AG04450 (cell line): ENCODE results near the gene WWOX. TPM values are rescaled to one million over a fixed set of nuclear protein-coding genes. Genes with fewer than 3 reads are reported as not detected.

Source experiments
- CTCF ChIA-PET: fragments of 300-600, 350-600 bp; formaldehyde crosslinking; extraction: SDS; loops from one replicate; lab custom pipeline; 2022; ENCODE audit warnings: antibody characterized with exemption, inconsistent platforms; lab: Charles Lee
- POLR2A ChIA-PET: fragments of 350-600 bp; formaldehyde crosslinking; extraction: SDS; loops from one replicate; lab custom pipeline; 2021; ENCODE audit warnings: antibody characterized with exemption, inconsistent platforms; lab: Yijun Ruan, JAX
- DNase-seq: peaks from one replicate; pipeline ENCODE4 v3.0.0-alpha.2; 2011; ENCODE audit warnings: low read depth, low spot score
- H3K27ac ChIP-seq: one replicate; pipeline ENCODE4 v1.5.1; 2012; ENCODE audit warnings: low read depth, low read length, control low read depth
- H3K27me3 ChIP-seq: one replicate; pipeline ENCODE4 v1.6.0; 2012; ENCODE audit warnings: low read length; ENCODE audit not compliant: control insufficient read depth, insufficient read depth
- H3K4me3 ChIP-seq: 2 replicates; pipeline ENCODE4 v1.5.1; 2011; ENCODE audit warnings: mild to moderate bottlenecking, low read depth, low read length, control low read depth
- H3K9me3 ChIP-seq: 2 replicates; pipeline ENCODE4 v1.5.1; 2012; ENCODE audit warnings: low read length; ENCODE audit not compliant: control insufficient read depth, insufficient read depth
- polyA plus RNA-seq: library from polyadenylated mRNA; depleted of rRNA; stranded (reverse); fragments of >200 nt; gene quantifications from 2 replicates; pipeline ENCODE4 v1.2.3, GENCODE V29; 2011
- TF ChIP-seq, protein P1 (sequence below): IDR thresholded peaks from 2 replicates; pipeline ENCODE4 v1.5.1; 2011; ENCODE audit warnings: low read depth, low read length, control low read depth, inconsistent platforms

Gene WWOX
- polyA plus RNA-seq, 1 experiment: 2.1 TPM

DNA sequence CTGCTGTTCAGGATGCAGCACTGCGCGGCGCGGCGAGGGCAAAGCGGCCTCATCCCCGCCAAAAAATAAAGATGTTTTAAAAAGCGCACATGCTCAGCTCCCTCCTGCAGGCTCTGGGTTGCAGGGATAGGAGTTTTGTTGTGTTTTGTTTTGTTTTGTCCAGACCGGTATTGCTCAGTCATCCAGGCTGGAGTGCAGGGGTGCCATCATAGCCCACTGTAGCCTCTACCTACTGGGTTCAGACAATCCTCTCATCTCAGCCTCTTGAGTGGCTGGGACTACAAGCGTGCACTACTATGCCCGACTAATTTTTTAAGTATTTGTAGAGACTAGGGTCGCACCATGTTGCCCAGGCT is 636 bp downstream of the WWOX start:
- Histone ChIP-seq H3K27me3 (no peaks in the 10 kb centered on the region), H3K4me3 (peak overlapping the region; percentile 98), H3K9me3 (no peaks in the 10 kb centered on the region; the same call in 1 of the 2 replicates), H3K27ac (peak overlapping the region; percentile 70)
- POLR2A ChIA-PET: interaction anchor here (0.6 kb wide), 1 partner anchor 530 kb away, joined by 4 read pairs; no protein-coding TSS in a partner anchor
- CTCF ChIA-PET: interaction anchor here (0.6 to 2.3 kb wide), 21 partner anchors 9 to 878 kb away, joined by 3 to 26 read pairs (median 4); no protein-coding TSS in a partner anchor
- no peak for DNase-seq
- TF ChIP-seq, protein P1, sequence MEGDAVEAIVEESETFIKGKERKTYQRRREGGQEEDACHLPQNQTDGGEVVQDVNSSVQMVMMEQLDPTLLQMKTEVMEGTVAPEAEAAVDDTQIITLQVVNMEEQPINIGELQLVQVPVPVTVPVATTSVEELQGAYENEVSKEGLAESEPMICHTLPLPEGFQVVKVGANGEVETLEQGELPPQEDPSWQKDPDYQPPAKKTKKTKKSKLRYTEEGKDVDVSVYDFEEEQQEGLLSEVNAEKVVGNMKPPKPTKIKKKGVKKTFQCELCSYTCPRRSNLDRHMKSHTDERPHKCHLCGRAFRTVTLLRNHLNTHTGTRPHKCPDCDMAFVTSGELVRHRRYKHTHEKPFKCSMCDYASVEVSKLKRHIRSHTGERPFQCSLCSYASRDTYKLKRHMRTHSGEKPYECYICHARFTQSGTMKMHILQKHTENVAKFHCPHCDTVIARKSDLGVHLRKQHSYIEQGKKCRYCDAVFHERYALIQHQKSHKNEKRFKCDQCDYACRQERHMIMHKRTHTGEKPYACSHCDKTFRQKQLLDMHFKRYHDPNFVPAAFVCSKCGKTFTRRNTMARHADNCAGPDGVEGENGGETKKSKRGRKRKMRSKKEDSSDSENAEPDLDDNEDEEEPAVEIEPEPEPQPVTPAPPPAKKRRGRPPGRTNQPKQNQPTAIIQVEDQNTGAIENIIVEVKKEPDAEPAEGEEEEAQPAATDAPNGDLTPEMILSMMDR: no peak; the same call in 1 of the 2 replicates

DNA sequence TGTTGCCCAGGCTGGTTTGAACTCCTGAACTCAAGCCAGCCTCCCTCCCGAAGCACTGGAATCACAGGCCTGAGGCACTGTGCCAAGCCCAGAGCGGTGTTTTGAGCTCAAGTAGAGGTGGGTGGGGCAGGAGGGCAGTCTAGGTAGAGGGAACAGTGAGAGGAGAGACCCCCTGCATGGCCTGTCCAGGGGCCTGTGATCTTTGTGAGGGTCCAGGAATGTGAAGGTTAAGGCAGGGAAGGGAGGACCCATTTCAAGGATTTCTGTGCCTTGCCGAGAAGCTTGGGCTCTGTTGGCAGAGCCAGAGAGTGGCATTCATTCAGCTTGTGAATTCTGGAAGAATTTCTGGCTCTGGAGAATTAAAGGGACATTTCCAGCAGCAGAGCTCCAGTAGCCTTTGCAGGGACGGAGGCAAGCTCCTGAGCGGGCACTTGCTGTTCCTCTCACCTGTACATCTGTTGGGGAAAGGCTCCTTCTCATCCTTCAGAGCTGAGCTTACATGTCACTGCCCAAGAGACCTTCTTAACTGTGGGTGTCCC is 2.7 kb downstream of the WWOX start:
- Histone ChIP-seq H3K27ac (no peak overlapping the region), H3K9me3 (no peaks in the 10 kb centered on the region; the same call in 1 of the 2 replicates), H3K4me3 (no peak overlapping the region), H3K27me3 (no peaks in the 10 kb centered on the region)
- ChIA-PET POLR2A (no interaction called here), CTCF (no interaction called here)
- TF ChIP-seq, protein P1: no peak
- DNase-seq: no peak

DNA sequence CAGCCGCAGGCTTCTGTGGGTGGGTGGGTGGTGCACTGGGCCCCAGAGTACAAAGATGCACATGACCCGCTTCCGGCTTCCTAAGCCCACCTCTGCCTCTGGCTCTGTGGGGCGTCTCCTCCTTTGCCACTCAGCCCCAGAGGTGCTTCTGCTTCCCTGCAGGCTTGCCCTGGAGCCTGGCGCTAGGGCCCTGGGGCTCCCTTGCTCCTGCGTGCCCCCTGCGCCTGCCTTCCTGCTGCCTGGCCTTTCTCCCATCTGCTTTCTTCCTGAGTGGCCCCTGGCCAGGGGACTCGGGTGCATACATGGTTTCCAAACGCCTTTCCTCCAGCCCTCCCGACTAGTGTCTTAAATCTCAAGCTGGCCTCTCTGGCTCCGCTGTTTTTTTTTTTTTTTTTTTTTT is 3.4 kb downstream of the WWOX start:
- H3K27ac ChIP-seq: no peak overlapping the region
- ChIA-PET CTCF (no interaction called here), POLR2A (no interaction called here)
- H3K4me3 ChIP-seq: no peak overlapping the region
- no peaks in the 10 kb centered on the region for H3K27me3 ChIP-seq
- TF ChIP-seq, protein P1: no peak
- DNase-seq: no peak
- H3K9me3 ChIP-seq: no peaks in the 10 kb centered on the region; the same call in 1 of the 2 replicates

DNA sequence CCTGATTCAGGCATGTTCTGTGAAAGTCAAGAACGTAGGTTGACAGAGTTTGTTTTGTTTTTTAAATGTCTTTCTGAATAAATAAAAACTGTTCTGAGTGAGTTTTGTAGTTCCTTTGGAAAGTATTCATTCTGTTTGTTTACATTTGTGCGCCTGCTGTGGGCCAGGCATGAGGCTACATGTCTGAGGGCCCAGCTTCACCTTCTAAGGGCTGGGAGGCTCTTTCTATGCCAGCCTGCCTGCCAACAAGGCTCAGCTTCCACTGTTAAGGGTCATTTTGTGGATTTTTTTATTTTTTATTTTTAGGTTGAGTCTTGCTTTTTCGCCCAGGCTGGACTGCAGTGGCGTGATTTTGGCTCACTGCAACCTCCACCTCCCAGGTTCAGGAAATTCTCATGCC is 6.1 kb downstream of the WWOX start:
- ChIA-PET CTCF (no interaction called here), POLR2A (no interaction called here)
- Histone ChIP-seq H3K27me3 (no peaks in the 10 kb centered on the region), H3K4me3 (no peak overlapping the region), H3K9me3 (no peaks in the 10 kb centered on the region), H3K27ac (no peak overlapping the region)
- DNase-seq: no peak
- TF ChIP-seq, protein P1: no peak

DNA sequence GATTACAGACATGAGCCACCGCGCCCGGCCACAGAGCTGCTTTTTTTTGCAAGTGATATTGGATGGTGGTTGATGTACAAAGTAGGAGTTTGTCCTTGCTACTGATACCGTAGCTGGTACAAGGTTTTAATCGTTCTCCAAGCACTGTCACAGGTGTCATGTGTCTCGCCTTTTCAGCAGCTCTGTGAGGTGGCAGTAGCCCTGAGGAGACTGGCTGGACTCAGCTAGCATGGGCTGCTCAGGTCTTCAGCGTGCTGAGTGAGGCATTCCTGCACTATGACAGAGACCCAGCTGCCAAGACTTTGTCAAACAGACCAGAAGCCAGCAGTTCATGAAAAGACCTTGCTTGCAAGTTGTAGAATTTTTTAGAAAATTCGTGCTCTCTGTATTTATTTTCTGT is 7.2 kb downstream of the WWOX start:
- no peak overlapping the region for H3K4me3 ChIP-seq
- TF ChIP-seq, protein P1: no peak
- no peak for DNase-seq
- no peaks in the 10 kb centered on the region for H3K9me3 ChIP-seq
- ChIA-PET POLR2A (no interaction called here), CTCF (no interaction called here)
- H3K27ac ChIP-seq: no peak overlapping the region
- no peaks in the 10 kb centered on the region for H3K27me3 ChIP-seq
